ENCODE results near the gene WDR72.
"Not testable (repeated sequence)": the region's sequence is repeated elsewhere in the genome, so short reads cannot be mapped to it uniquely, and the experiment has no call there.

Gene WDR72

GRCh38 chr15:53759411-53759931 lies at the start of gene WDR72:
WDR72 (minus strand) TSS chr15:53759663; CDS start chr15:53733149, 26,514 bp downstream.
- DNase-seq: no peak

DNA sequence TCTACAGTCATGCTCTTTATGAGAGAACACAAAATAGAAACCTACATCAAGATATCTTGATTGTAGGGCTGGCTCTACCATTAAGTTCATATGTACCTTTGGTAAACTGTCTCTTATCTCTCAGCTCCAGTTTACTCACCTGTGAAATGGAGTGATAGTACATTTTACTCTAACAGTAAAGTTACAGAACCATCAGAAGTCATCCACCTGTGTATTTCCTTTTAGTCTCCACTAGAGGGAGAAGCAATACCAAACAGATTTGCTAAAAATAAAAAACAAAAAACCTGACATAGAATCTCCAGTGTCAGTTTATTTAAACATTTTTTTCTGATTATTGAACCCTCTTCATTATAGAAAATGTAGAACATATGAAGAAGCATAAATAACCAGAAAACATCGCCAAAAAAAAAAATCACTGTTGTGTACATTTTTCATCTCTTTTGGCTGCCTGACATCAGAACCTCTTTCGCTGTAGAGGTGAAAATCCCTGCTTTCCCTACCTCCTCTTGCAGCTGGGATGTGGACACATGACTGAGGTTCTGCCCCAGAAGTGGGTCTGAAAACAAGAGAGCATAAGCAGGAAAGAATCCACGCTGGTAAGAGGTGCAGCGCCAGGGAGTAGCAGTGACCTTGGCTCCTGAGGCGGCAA lies 48.7 kb upstream of the WDR72 start:
- DNase-seq: no peak

GRCh38 chr15:53807501-53807900 lies 48.0 kb upstream of the WDR72 start:
- DNase-seq: no peak

DNA sequence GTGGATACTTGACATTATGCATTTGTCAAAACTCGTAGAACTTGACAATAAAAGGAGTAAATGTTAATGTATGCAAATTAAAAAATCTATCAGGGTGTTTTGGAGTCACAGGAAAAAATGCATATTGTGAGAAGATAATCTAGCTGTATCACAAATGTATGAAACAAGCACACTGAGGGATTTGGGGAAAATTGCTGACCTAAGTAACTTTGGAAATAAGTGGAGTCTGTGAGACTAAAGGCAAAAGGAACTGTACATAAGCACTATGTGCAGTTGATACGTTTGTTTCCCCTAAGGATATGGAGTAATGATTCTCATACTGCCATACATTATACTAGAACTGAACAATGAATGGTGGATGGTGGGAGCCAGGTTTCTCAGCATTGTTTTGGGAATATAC lies 43.2 kb upstream of the WDR72 start:
- DNase-seq: no peak

- DNase-seq: no peak
These were observed 32.1 kb upstream of the WDR72 start for GRCh38 chr15:53791581-53791980.

GRCh38 chr15:53789654-53790375 lies 30.4 kb upstream of the WDR72 start:
- DNase-seq: no peak

- no peak for DNase-seq
These were observed 26.9 kb upstream of the WDR72 start for GRCh38 chr15:53786401-53786800.

- DNase-seq: not testable (repeated sequence)
These were observed 25.8 kb upstream of the WDR72 start for GRCh38 chr15:53785241-53785640.

- DNase-seq: no peak
These were observed 3.5 kb upstream of the WDR72 start for GRCh38 chr15:53762916-53763315.

- no peak for DNase-seq
These were observed 1.1 kb downstream of the WDR72 start for GRCh38 chr15:53758412-53758811.

DNA sequence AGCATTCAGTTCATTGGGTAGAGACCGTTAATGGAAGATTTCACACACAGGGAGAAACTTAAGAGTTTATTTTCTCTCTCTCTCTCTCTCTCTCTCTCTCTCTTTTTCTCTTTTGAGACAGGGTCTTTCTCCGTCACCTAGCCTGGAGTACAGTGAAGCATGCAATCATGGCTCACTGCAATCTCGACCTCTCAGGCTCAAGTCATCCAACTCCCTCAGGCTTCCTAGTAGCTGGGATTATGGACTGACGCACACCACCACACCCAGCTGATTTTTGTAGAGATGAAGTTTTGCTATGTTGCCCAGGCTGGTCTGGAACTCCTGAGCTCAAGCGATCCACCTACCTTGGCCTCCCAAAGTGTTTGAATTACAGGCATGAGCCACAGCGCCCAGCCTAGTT lies 1.6 kb downstream of the WDR72 start:
- DNase-seq: no peak

- DNase-seq: no peak
These were observed 5.7 kb downstream of the WDR72 start for GRCh38 chr15:53753813-53754212.

DNA sequence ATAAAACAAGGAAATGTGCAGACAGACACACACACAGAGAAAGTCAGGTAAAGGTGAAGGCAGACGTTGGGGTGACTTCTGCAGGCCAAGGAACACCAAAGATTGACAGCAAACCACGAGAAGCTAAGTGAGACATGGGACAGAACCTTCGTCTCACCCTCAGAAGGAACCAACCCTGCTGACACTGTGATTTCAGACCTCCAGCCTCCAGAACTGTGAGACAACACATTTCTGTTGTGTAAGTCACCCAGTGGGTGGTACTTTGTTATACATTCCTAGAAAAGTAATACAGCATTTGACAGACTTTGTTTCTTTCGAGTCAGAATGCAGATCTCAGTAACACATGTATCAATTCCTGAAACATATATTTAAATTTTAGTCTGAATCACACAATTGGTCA lies 7.1 kb downstream of the WDR72 start:
- DNase-seq: no peak

DNA sequence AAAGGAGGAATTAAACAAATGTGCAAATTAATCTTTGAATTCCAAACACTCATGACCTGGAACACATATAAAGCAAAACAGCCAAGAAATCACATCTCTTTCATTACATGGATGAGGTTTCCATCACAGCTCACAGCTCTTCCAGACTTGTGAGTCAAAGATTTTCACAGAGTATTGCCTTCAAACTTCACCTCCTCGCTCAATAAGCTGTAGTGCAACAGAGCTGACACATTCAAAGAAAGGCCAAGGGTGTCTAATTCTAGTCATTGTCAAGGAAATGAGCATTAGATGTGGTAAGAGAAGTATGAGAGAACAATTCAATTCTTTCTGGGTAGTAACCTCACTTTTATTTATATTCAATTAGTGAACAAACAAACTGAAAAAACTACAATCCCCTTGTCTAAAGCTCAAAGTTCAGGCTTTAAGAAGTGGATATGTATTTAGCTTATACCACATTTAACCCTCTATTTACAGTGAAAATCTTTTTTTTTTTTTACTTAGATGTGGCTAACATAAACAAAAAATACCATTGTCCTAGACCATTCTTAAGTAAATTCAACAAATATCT lies 11.9 kb downstream of the WDR72 start:
- DNase-seq: no peak

GRCh38 chr15:53746101-53746500 lies 13.4 kb downstream of the WDR72 start:
- no peak for DNase-seq

DNA sequence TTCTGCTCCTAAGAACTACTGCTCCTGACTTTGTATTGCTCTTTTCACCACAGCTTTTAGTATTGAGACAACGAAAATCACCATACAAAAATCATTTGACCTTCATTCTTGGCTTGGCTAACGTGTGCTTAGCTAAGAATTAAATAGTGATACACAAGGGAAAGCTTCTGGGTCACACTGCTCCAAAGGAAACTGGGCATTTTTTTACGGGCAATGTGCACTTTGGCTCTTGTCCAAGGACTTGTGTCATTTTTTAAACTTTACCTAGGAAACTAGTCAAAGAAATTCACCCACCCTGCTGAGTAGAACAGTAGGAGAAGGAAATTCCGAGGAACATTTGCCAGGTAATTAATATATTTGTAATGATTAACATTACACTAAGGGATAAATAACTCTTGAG lies 19.8 kb downstream of the WDR72 start:
- DNase-seq: no peak

GRCh38 chr15:53739187-53739586 lies 20.3 kb downstream of the WDR72 start:
- DNase-seq: no peak

GRCh38 chr15:53721334-53722087 lies 38.0 kb downstream of the WDR72 start:
- no peak for DNase-seq

- DNase-seq: no peak
These were observed 42.3 kb downstream of the WDR72 start for GRCh38 chr15:53716909-53717876.

DNA sequence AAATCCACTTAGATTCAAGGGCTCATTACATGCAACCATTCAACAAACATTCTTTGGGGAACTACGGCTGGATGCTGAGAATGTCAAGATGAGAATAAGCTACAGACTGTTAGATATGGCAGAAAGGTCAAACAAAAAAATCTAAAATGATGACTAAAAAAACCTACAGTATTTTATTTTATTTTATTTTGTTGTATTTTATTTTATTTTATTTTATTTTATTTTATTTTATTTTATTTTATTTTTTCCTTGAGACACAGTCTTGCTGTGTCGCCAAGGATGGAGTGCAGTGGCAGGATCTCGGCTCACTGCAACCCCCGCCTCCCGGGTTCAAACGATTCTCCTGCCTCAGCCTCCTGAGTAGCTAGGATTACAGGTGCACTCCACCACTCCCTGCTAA lies 46.2 kb downstream of the WDR72 start:
- no peak for DNase-seq

DNA sequence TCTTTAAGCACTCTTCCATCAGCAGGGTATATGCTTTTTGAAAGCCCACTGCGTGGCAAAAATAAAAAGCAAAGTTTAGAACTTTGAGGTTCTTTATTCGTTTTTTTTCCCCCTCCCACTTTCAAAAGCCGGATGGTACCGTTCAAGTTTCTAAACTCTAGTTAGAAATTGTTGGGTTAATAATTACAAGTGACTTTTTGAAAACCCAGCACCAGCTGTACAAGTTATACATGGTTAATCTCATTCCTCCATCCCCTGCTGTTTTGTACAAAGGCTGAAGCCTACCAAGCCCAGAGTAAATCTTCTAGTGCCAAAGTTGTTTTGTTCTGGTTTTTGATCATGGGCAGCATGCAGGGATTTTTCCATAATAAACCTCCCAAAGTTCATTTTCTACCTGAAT lies 48.6 kb downstream of the WDR72 start:
- DNase-seq: no peak

DNA sequence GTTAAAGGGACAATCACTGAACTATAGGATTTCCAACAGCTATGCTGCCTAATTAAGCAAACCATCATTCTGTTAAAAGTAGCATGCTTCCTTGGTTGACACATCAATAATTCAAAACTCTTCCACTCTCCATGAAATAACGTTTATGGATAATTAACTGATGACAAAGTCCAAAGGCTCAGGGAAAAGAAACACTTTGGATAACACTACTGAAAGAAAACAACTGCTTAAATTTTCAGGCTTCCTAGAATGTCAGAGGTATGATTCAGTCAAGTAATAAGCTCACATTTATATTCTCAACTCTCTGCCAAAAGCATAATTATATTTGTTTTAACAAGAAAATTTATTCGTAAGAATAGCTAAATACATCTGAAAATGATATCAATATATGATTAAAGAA lies 49.6 kb downstream of the WDR72 start:
- DNase-seq: no peak

Measured in activated CD8-positive, alpha-beta memory T cell treated with anti-CD3 and anti-CD28 coated beads for 24 hours (primary cell).